Activated CD4-positive, alpha-beta T cell treated with anti-CD3 and anti-CD28 coated beads for 1 hour (primary cell): ENCODE results near the gene C10orf105.

ENCODE experiments used
- DNase-seq: peaks from one replicate; pipeline ENCODE4 v3.0.0-alpha.2; 2020

C10orf105 gene

GRCh38 chr10:71737001-71737833, 17.6 kb upstream of the C10orf105 start:
- no peak for DNase-seq

- DNase-seq, result no peak
Measured at GRCh38 chr10:71736570-71736952, 17.0 kb upstream of the C10orf105 start.

GRCh38 chr10:71735709-71736569, 16.4 kb upstream of the C10orf105 start:
- DNase-seq, result peak; percentile 43

- DNase-seq, result no peak
Measured at GRCh38 chr10:71734797-71735196, 15.2 kb upstream of the C10orf105 start.

GRCh38 chr10:71731791-71732190, 12.2 kb upstream of the C10orf105 start:
- no peak for DNase-seq

GRCh38 chr10:71729161-71729636, 9.6 kb upstream of the C10orf105 start:
- no peak for DNase-seq

- DNase-seq, result peak; percentile 46
Measured at GRCh38 chr10:71727738-71728737, 8.5 kb upstream of the C10orf105 start.

GRCh38 chr10:71727105-71727737, 7.6 kb upstream of the C10orf105 start:
- DNase-seq, result no peak

- DNase-seq, result no peak
Measured at GRCh38 chr10:71726580-71727104, 7.1 kb upstream of the C10orf105 start.

GRCh38 chr10:71725998-71726579, 6.5 kb upstream of the C10orf105 start:
- DNase-seq, result peak; percentile 57

GRCh38 chr10:71725249-71725648, 5.7 kb upstream of the C10orf105 start:
- no peak for DNase-seq

GRCh38 chr10:71724539-71724938, 5.0 kb upstream of the C10orf105 start:
- no peak for DNase-seq

- no peak for DNase-seq
Measured at GRCh38 chr10:71723311-71723710, 3.7 kb upstream of the C10orf105 start.

GRCh38 chr10:71722849-71723248, 3.3 kb upstream of the C10orf105 start:
- DNase-seq, result no peak

- DNase-seq, result no peak
Measured at GRCh38 chr10:71721313-71721712, 1.7 kb upstream of the C10orf105 start.

- DNase-seq, result no peak
Measured at GRCh38 chr10:71720288-71720687, 710 bp upstream of the C10orf105 start.

- DNase-seq, result no peak
Measured at GRCh38 chr10:71719042-71719441, 536 bp downstream of the C10orf105 start.

- no peak for DNase-seq
Measured at GRCh38 chr10:71718165-71718698, 1.3 kb downstream of the C10orf105 start.

GRCh38 chr10:71717551-71717951, 2.0 kb downstream of the C10orf105 start:
- DNase-seq, result no peak

GRCh38 chr10:71717056-71717455, 2.5 kb downstream of the C10orf105 start:
- DNase-seq, result no peak

- DNase-seq, result no peak
Measured at GRCh38 chr10:71716426-71716825, 3.2 kb downstream of the C10orf105 start.
